NCI-H2029 treated with DMSO at 0.1 percent for 48 hours (cell line): ENCODE results near the gene AP4M1.
A peak's percentile ranks its signal among the peaks of the same experiment; 100 is the strongest.
"Not testable (repeated sequence)": the region's sequence is repeated elsewhere in the genome, so short reads cannot be mapped to it uniquely, and the experiment has no call there.

ENCODE experiments used
- DNase-seq: peaks from one replicate; lab custom pipeline; 2025; lab: John Stamatoyannopoulos, UW

AP4M1 gene

DNA sequence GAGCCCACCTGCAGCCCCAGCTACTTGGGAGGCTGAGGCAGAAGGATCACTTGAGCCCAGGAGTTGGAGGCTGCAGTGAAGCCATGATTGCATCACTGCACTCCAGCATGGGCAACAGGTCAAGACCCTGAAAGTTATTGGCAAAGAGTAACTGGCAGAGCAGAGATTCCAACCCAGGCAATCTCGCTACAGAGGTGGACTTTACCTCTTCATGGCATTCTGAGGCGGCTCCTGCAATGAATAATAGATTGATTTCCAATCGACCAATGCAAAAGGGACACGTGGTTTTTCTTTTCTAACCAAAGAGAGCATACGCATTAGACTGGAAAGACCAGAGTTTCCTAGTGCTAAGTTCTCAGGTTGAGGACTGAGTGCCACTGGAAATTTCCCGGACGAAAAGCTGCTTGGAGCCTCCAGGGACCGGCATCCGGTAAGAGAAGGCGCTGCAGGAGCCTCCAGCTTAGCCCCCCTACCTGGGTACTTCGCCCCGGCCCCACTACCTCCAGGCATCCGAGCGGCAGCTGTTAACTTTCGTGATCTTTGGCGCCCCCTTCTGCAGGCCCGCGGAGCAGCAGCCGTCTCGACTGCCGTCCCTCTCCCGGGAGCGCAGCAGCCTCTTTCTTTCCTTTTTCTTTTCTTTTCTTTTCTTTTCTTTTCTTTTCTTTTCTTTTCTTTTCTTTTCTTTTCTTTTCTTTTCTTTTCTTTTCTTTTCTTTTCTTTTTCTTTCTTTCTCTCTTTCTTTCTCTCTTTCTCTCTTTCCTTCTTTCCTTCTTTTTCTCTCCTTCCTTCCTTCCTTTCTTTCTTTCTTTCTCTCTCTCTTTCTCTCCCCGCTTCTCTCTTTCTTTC lies 29.4 kb downstream of the AP4M1 start:
- peak; percentile 54 for DNase-seq

DNA sequence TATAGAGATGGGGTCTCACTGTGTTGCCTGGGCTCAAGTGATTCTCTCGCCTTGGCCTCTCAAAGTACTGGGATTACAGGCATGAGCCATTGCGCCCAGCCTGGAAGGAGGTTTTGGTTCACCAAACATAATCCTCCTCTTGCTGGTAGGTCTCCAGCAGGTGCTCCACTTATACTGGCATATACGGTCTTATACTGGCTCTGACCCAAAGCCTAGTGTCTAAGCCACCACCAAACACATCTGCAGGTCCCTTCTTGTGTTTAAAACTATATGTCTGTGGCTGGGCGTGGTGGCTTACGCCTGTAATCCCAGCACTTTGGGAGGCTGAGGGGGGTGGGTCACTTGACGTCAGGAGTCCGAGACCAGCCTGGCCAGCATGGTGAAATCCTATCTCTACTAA lies 30.7 kb downstream of the AP4M1 start:
- peak; percentile 68 for DNase-seq

DNA sequence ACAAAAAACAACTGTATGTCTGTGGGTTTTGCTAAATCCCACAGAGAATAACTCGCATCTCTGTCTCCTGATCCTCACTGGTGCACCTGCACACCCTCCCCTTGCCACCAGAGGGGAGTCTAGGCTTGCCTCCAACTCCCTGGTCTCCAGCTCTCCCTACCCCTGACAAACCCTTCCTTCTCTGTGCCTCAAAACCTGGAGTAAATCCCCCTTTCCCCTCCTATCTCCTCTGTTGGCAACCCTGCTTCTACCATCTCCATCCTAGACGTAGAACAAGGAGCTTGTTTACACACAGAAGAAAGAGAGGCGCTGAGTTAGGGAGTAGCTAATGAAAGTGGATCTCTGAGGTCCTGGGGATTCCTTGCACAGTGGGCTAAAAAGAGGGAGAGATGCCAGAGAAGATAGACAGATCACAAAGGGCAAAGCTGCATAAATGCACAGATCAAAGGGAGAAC lies 31.3 kb downstream of the AP4M1 start:
- DNase-seq, result peak; percentile 56

DNA sequence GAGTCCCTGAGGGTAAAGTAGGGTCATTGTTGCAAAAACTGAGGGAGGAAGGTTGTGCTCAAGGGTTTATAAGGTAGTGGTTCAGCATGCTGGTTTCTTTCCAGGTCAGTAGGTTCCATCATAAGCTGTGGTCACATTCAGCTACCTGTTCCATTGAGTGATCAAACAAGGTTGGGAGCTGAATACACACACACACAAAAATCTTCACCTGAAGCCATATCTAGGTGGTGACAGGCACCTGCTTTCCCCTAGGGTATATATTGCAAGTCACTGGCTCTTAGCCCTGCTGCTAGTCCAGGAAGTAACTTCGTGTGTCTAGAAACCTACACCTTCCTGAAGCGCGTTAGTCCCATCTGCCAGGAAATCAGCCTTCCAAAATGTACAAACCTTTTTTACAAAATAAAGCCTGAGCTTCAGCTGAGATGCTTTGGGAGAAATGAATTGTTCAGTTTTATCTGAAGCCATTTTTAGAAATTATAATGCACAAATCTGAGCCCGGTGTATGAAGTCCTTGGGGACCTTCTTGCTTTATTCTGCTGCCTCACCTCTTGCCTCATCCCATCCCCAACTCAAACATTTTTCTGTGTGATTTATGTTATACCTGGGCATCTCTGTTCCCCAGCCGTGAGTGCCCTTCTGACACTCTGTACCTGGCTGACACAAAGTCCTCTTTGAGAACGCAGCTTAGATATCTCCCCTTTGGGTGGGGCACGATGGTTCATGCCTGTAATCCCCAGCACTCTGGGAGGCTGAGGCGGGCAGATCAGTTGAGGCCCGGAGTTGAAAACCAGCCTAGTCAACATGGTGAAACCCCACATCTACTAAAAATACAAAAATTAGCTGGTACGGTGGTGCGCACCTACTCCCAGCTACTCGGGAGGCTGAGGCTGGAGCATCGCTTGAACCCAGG lies 36.7 kb downstream of the AP4M1 start:
- DNase-seq, result no peak

DNA sequence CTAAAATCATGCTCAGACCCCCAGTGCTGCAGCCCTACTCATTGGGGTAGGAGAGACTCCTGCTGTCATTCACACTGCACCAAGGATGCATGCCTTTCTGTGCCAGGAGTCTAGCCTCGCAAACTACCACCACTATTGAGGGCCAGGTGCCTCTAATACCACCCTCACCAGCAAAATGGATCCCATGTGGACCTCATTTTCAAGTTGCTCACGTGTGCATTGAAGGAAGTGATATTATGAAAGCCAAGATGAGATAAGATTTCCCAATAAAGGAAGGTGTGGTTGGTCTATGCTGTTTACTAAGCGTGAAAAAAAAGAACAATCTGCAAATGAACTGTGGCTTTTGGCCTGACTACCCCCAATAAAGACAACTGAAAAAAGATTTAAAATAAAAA lies 40.1 kb downstream of the AP4M1 start:
- DNase-seq, result no peak

DNA sequence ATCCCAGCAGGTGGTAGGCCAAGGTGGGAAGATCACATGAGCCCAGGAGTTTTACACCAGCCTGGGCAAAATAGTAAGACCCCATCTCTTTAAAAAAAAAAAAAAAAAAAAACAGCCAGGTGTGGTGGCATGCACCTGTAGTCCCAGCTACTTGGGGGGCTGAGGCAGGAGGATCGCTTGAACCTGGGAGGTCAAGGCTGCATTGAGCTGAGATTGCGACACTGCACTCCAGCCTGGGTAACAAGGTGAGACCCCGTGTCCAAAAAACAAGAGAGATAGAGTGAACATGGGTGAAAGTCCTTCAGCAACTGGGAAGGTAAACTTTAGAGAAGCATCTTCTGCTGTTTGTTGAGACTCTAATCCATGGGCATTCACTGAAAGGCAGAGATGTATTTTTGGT lies 41.0 kb downstream of the AP4M1 start:
- DNase-seq, result no peak

DNA sequence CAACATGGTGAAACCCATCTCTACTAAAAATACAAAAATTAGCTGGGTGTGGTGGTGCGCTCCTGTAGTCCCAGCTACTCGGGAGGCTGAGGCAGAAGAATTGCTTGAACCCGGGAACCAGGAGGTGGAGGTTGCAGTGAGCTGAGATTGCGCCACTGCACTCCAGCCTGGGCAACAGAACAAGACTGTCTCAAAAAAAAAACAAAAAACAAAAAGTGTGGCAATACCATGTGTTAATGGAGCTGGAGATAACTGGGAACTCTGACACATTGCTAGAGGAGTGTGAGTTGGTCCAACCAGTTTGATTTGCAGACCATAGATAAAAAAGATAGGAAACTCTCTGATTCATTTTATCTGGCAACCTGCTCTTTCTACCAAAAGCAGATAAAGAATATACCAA lies 44.9 kb downstream of the AP4M1 start:
- not testable (repeated sequence) for DNase-seq

DNA sequence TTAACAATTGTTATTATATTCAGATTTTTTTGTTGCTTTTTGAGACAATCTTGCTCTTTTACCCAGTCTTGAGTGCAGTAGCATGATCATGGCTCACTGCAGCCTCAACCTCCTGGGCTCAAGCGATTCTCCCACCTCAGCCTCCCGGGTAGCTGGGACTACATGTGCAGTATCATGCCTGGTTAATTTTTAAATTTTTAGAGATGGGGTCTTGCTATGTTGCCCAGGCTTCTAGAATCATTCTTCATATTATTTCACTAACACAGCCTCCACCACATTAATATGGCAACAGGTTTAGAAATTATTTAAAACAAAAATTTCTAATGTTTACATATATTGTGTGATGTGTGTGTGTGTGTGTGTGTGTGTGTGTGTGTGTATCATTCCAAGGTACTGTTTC lies 45.8 kb downstream of the AP4M1 start:
- no peak for DNase-seq

DNA sequence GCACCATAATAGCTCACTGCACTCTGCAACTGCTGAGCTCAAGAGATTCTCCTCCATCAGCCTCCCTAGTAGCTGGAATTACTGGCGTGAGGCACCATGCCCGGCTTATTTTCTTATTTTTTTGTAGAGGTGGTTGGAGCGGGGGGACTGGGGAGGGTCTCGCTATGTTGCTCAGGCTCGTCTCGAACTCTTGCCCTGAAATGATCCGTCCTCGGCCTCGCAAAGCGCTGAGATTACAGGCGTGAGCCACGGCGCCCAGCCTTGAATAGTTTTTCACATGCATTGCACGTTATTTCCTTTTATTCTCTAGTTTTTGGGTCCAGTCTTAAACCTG lies 46.7 kb downstream of the AP4M1 start:
- DNase-seq, result no peak

DNA sequence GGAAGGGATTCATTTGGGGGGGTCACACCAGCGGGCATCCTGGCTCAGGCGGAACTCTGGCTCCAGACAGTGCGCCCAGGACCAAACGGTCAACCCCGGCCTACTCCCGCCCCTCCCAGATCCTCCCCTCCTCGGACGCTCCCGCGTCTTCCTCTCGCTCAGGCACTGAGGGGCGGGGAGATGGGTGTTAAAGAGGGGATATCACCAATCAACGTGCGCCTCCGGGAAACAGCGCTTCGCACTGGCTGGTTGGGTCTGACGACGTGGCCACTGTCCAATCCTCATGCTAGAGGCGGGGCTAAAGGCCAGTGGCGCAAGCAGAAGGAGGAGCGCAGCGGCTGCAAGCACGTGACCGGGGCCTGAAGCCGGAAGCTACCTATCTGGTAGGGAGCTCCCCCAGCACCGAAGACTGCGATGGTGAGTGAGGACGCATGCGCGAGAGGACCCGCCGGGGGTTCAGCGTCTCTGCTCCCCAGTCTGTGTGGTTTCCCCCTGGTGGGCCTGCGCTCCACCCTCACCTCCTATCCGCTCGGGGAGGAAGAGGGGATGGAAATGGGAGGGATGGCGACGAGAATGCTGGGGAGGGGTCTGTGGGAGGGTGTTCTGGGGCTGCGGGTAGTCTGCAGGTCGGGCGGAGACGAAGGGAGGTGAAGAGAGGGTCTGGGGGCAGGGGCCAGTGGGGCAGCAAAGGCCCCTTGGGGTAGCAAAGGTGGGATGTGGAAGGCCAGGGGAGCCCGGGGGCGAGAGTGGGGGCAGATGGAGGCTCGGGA lies 47.3 kb downstream of the AP4M1 start, which contains the start of gene LAMTOR4:
TSS of gene LAMTOR4 (plus strand) at position 360 of the 770 bp plus-strand sequence. CDS start at position 415, 55 bp downstream.
- DNase-seq, result peak; percentile 96

DNA sequence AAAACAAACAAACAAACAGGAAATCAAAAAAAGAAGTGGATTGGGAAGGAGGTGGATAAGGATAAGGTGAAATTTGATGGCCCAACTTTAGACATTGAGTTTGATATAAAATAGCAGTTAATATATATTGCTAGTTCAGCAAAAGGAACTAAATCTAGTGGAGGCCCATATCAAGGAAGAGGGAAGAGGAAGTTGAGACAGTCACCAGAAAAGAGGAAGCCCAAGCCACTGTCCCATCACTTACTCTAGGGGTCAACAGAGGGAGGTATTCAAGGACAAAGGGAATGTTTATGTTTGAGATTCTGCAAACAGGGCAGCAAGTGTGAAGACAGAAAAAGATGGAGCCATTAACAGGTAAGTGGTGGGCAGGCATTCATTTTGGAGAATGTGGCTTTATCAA lies 51.0 kb downstream of the AP4M1 start:
- no peak for DNase-seq

DNA sequence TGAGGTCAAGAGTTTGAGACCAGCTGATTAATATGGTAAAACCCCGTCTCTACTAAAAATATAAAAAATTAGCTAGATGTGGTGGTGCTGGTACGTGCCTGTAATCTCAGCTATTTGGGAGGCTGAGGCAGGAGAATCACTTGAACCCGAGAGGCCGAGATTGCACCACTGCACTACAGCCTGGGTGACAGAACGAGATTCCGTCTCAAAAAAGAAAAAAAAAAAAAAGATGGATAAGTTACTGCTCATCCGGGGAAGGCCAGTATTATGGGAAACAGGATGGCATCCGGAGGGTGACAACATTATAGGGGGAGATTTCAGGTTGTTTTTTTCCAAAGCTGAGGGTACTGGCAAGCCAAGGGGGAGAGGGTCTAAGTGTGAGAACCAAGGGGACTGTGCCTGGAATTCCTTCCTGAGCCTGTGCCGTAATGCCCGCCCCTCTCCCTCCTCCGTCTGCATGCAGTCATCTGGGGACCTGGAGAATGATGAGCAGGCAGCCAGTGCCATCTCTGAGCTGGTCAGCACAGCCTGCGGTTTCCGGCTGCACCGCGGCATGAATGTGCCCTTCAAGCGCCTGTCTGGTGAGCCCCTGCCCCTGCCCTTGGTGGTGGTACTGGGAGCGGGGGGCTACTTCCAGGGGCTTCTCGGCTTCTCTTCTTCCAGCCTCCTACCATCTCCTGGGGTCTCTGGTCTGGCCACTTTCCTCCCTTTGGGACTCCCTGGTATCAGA lies 51.7 kb downstream of the AP4M1 start:
- DNase-seq, result no peak

DNA sequence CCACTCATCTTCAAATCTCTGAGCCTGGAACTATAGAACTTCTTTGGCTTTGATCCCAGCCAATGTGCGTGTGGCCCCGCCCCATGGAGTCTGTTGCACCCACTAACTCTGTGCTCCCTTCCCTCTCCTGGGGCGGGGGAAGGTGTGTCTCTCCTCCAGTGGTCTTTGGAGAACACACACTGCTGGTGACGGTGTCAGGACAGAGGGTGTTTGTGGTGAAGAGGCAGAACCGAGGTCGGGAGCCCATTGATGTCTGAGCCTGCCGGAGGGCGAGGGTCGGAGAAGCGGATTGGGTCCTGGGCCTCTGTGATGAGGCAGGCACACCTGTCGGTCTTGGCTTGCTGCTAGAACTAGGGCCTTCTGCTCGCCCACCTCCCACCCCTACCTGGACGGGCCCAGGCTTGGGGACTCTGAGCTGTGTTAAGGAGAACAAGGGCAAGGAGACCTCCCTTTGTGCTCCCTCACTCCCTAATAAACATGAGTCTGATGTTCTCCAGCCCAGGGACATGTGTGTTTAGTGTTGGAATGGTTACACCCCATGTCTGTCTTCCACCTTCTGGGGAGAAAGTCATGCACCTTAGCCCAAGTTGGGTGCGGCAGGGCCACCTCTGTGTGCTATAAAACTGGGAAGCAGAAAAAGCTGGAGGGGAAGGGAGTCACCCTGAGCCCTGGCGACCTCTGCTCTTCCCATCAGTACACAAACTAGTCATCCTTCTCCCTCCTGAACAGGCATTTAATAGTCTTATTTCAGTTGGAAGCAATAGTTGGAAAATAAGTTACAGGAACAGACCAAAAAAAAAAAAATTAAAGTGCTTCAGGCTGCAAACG lies 52.5 kb downstream of the AP4M1 start:
- no peak for DNase-seq

DNA sequence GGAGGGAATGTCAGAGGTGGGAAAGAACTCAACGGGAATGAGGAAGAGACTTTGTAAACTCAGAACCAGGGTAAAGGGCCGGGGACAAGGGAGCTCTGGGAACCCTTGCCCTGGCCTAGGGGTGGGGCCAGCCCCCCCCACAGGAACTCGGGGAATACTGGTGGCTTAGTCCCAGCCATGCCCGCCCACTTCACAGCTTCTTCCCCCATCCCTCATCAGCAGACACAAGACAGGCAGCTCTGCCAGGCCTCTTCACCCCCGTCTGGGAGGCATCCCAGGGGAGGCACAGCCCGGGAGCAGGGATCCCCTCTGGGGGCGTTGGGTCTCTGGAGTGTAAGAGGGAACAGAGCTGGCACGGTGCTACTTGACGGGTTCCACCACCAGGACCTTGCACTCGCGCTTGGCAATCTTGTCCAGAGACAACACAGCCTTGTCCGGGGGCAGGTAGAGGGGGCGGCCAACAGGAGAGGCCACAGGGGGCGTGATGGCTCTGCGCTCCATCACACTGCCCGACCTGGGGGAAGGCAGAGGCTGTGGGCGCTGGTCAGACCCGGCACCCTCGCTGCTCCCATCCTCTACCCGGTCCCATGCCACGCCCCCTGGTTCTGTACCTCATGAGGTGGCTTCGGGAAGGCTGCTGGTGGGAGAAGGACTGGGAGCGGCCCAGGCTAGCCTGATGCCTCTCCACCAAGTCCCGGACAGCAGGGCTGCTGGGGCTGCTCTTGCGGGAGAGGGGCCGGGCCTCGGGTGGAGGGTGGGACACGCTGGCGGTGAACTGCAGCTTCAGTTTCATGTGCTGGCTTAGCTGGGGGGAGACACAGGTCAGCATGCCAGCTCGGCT lies 53.4 kb downstream of the AP4M1 start:
- DNase-seq, result no peak

DNA sequence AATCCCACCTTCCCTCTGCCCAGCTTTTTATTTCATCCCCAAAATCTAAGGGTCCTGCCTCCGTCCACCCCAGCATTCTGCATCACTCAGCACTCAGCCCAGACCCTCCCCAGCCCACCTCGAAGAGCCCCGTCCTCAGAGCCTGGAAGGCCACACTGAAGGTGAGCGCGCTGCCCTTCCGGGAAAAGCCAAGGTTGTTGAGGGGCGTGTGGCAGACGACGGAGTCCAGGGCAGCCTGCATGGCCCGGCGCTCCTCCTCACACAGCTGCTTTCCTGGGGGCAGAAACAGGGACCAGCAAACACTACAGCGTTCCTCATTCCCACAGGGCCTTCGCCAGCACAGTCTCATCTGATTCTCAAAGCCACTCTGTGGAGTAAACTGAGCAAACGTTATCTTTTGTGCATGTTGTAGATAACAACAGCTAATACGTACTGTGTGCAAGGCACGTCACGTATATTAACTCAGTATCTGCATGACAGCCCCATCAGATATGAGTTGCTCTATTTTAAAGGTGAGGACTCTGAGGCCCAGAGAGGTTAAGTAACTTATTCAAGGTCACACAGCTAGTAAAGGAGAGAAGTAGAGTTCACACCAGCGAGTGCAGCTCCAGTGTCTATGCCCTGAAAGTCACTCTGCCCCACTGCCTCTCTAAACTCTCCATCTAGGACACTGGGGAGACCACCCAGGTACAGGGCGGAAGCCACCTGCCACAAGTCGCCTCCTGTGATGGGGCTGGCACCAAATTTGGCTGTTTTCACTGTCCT lies 54.3 kb downstream of the AP4M1 start:
- no peak for DNase-seq

DNA sequence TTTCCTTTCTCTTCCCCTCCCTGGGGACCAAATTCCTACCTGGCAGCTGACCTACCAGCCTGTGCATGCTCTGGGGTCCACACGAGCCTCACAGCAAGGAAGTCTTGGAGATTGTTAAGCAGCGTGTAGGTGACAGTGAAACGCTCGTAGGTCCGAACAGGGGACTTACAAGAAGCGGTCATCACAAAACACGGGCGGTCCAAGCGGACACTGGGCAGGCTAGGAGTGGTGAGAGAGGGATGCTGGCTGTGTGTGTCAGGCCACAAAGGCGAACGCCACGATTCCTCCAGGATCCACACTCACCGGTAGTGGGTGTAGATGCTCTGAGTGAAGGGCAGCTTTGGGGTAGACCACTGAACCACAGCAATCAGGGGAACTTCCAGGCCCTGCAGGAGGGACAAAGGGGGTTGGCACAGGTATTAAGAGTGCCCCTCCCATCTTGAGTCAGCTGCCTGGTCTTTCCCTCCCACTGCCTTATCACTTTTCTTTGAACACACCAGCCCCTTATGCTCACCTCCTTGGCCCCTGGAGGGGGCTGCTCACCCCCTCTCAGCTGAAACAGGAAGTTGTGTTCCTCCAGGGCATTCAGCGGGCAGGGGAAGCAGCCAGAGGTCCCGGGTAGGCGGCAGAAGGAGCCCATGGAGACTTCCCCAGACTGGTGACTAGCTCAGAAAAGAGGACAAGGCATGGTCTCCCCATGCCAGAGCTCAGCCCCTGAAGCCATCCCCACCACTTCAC lies 55.1 kb downstream of the AP4M1 start:
- DNase-seq, result no peak

DNA sequence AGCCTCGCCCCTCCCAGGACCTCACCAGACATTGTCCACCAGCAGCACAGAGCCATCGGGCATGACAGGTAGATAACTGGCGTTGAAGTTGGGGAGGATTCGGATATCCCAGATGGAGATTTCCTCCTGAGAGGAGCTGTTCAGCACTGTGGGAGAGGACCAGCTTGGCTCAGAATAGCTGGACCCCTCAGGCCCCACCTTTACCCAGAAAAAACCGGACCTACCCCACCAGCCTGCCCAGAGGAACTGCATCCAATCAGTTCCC lies 55.6 kb downstream of the AP4M1 start:
- DNase-seq, result no peak
